ENCODE data around the gene ZBTB46. TPM values are rescaled to one million over a fixed set of nuclear protein-coding genes. Genes with fewer than 3 reads are reported as not detected.

The ZBTB46 gene
- total RNA-seq, 1 donor from 2014 or later = 0.53 TPM

DNA sequence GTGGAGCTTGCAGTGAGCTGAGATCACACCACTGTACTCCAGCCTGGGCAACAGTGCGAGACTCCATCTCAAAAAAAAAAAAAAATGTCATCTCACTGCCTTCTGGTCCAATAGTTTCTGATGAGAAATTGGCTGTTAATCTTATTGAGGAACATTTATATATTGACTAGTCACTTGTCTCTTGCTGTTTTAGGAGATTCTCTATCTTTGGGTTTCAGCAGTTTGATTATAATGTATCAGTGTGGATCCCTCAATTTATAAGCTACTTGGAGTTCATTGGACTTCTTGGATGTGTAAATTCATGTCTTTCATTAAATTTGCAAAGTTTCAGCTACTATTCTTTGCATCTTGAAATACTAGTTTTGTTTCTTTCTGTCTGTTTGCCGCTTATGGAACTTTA, 112.1 kb downstream of the ZBTB46 start:
- H3K4me3 ChIP-seq (ENCODE audit: low read depth, low read length) = no peak overlapping the region
- H3K27me3 ChIP-seq (ENCODE audit: control insufficient read depth, insufficient read depth, low read length) = no peaks in the 10 kb centered on the region
- DNase-seq (ENCODE audit: low read depth) (no peak), FAIRE-seq (no peak)
- peaks cover 9% of the 10 kb centered on the region for H3K36me3 ChIP-seq (ENCODE audit: control insufficient read depth, insufficient read depth, low read length)
- no peak for TF ChIP-seq CTCF (IDR thresholded peaks at IDR 0.05; ENCODE audit: insufficient read depth, low read length, severe bottlenecking)

DNA sequence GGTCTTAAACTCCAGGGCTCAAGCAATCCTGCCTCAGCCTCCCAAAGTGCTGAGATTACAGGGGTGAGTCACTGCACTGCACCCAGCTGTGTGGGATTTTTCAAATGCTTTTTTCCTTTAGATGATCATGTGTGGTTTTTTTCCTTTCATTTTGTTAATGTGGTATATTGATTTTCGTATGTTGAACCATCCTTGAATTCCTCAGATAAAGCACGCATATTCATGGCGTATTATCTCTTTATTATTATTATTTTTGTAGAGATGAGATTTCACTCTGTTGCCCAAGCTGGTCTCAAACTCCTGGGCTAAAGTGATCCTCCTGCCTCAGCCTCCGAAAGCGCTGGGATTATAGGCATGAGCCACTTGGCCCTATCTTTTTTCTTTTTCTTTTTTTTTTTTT, 116.2 kb downstream of the ZBTB46 start:
- FAIRE-seq (no peak), DNase-seq (ENCODE audit: low read depth) (no peak)
- Histone ChIP-seq H3K27me3 (ENCODE audit: control insufficient read depth, insufficient read depth, low read length) (no peaks in the 10 kb centered on the region), H3K36me3 (ENCODE audit: control insufficient read depth, insufficient read depth, low read length) (peaks cover 12% of the 10 kb centered on the region), H3K4me3 (ENCODE audit: low read depth, low read length) (no peak overlapping the region)
- no peak for TF ChIP-seq CTCF (IDR thresholded peaks at IDR 0.05; ENCODE audit: insufficient read depth, low read length, severe bottlenecking)

- no peak overlapping the region for H3K4me3 ChIP-seq (ENCODE audit: low read depth, low read length)
- H3K36me3 ChIP-seq (ENCODE audit: control insufficient read depth, insufficient read depth, low read length) = peaks cover 15% of the 10 kb centered on the region
- H3K27me3 ChIP-seq (ENCODE audit: control insufficient read depth, insufficient read depth, low read length) = no peaks in the 10 kb centered on the region
- TF ChIP-seq CTCF (IDR thresholded peaks at IDR 0.05; ENCODE audit: insufficient read depth, low read length, severe bottlenecking) = no peak
- FAIRE-seq = no peak
- no peak for DNase-seq (ENCODE audit: low read depth)
Observed at GRCh38 chr20:63712191-63712590, 118.9 kb downstream of the ZBTB46 start.

GRCh38 chr20:63711085-63711645, 119.9 kb downstream of the ZBTB46 start:
- DNase-seq (ENCODE audit: low read depth) = no peak
- TF ChIP-seq CTCF (IDR thresholded peaks at IDR 0.05; ENCODE audit: insufficient read depth, low read length, severe bottlenecking) = no peak
- Histone ChIP-seq H3K4me3 (ENCODE audit: low read depth, low read length) (no peak overlapping the region), H3K36me3 (ENCODE audit: control insufficient read depth, insufficient read depth, low read length) (peaks cover 20% of the 10 kb centered on the region), H3K27me3 (ENCODE audit: control insufficient read depth, insufficient read depth, low read length) (no peaks in the 10 kb centered on the region)
- FAIRE-seq = no peak

DNA sequence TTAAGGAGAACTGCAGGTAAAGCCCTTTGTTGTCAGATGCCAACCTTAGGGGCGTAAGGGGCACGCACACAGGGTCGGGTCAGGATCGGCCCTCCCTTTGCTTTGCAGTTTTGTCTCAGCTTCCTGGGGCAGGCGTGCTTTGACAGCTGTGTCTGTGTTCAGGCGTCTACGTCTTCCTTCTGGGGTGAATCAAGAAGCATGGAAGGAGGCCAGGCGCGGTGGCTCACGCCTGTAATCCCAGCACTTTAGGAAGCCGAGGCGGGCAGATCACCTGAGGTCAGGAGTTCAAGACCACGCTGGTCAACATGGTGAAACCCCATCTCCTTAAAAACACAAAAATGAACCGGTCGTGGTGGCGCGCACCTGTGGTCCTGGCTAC, 121.9 kb downstream of the ZBTB46 start:
- no peaks in the 10 kb centered on the region for H3K27me3 ChIP-seq (ENCODE audit: control insufficient read depth, insufficient read depth, low read length)
- no peak overlapping the region for H3K4me3 ChIP-seq (ENCODE audit: low read depth, low read length)
- H3K36me3 ChIP-seq (ENCODE audit: control insufficient read depth, insufficient read depth, low read length) = peaks cover 30% of the 10 kb centered on the region
- FAIRE-seq = no peak
- no peak for TF ChIP-seq CTCF (IDR thresholded peaks at IDR 0.05; ENCODE audit: insufficient read depth, low read length, severe bottlenecking)
- no peak for DNase-seq (ENCODE audit: low read depth)
